AG09309 (cell line): ENCODE data around the gene TRIM38.

ENCODE experiments used
- DNase-seq: peaks from one replicate; pipeline ENCODE4 v3.0.0-alpha.2; 2010; ENCODE audit warnings: low read depth
- H3K4me3 ChIP-seq: 2 replicates; pipeline ENCODE4 v1.5.1; 2011; ENCODE audit warnings: mild to moderate bottlenecking, low read depth, low read length, moderate library complexity; ENCODE audit not compliant: control insufficient read depth
- TF ChIP-seq, protein P1 (sequence below): IDR thresholded peaks from 2 replicates; pipeline ENCODE4 v1.5.1; 2011; ENCODE audit warnings: mild to moderate bottlenecking, low read depth, low read length, inconsistent platforms; ENCODE audit not compliant: insufficient read depth, control insufficient read depth; ENCODE audit errors: missing control alignments

Gene TRIM38

DNA sequence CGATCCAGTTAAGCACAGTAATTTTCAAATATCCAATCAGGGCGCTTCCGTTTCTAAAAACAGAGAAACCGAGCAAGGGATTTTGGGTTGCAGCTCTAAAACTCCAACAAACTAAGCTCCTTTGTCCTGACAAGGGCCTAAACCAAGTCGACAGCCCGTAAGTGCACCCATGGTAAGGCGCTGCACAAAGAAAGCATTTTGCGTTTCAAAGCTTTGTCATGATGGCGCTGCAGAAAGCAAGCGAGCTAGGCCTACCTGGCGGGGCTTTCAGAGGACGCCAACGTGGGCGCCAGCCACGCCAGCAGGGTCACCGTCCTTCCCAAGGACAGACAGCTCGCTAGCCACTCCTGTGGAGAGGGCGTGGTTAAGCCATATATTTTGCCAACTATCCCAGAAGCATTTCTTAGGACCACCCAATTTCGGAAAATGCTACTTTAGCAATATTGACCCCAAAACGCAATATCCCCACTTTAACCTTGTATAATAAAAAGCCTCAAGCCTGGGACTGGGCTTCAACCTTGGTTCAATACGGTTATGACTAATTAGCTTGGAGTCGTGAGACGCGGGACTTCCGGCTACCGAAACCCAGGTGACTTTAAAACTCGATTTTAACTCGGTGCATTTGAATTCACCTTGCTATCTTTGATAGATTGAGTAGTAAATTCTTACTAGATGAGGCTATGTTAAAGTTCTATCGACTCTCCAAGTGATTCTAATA lies 53.8 kb downstream of the TRIM38 start:
- no peak for DNase-seq
- no peak overlapping the region for H3K4me3 ChIP-seq
- TF ChIP-seq, protein P1, sequence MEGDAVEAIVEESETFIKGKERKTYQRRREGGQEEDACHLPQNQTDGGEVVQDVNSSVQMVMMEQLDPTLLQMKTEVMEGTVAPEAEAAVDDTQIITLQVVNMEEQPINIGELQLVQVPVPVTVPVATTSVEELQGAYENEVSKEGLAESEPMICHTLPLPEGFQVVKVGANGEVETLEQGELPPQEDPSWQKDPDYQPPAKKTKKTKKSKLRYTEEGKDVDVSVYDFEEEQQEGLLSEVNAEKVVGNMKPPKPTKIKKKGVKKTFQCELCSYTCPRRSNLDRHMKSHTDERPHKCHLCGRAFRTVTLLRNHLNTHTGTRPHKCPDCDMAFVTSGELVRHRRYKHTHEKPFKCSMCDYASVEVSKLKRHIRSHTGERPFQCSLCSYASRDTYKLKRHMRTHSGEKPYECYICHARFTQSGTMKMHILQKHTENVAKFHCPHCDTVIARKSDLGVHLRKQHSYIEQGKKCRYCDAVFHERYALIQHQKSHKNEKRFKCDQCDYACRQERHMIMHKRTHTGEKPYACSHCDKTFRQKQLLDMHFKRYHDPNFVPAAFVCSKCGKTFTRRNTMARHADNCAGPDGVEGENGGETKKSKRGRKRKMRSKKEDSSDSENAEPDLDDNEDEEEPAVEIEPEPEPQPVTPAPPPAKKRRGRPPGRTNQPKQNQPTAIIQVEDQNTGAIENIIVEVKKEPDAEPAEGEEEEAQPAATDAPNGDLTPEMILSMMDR = no peak

DNA sequence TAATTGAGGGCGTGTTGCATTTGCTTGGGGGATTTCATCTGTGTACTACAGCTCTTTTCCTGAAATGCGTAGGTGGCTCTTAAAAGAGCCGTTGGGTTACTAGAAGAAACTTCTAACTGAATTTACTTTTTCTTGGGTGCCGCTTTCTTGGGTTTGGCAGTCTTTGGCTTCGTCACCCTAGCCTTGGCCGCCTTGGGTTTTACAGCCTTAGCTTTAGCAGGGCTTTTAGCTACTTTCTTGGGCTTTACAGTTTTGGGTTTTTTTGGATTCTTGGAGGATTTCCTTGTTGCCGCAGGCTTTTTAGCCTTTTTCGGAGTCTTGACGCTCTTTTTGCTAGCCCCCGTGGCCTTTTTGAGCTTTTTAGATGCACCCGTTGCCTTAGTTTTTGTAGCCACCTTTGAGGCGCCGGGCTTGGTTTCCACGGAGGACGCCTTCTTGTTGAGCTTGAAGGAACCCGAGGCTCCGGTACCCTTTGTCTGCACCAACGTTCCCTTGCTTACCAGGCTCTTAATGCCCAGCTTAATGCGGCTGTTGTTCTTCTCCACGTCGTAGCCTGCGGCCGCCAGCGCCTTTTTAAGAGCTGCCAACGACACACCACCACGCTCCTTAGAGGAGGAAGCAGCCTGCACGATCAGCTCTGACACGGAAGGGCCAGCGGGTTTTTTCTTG lies 54.5 kb downstream of the TRIM38 start:
- TF ChIP-seq, protein P1 = no peak
- H3K4me3 ChIP-seq = peak overlapping the region; percentile 36
- DNase-seq = no peak

DNA sequence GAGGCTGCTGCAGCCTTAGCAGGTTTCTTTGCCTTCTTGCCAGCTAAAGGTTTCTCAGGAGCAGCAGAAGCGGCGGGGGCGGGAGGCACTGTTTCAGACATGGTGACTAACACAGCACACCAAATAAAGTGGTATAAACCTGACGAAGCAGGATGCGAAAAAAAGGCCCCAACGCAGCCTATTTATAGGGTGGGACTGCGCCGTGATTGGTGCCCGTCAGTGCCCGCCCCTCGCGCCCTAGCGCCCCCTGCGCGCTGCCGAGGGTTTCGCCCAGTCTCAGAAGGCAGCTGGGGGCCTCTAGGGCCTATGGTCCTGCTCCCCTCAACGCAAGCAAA lies 55.0 kb downstream of the TRIM38 start:
- H3K4me3 ChIP-seq = peak overlapping the region; percentile 36
- DNase-seq = no peak
- TF ChIP-seq, protein P1 = peak; percentile 65

DNA sequence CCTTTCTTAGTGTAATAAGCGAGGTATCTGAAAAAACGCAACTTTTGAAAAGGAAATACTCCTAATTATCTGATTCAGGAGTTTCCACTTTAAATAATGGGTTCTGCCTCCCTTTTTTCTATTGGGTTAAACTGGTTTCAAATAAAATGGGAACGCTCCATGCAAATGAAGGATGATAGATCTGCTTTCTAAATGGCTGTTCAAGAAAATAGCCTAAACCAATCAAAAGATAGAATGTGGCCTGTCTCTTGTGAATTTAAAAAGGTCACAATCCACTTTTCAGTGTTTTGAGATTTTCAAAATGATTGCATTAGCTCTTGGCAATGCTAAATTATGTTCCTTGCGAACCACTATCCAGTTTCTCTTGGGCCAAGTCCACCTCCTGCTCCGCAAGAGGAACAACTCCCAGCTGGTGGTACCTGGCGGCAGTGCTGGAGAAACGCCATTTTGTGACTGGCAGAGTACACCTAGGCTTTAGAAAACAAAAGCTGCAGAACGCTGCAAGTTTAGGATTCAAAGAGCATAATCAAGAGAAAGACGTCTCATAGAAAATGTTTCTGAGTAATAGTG lies 56.7 kb downstream of the TRIM38 start:
- no peak for DNase-seq
- TF ChIP-seq, protein P1 = no peak
- no peak overlapping the region for H3K4me3 ChIP-seq

DNA sequence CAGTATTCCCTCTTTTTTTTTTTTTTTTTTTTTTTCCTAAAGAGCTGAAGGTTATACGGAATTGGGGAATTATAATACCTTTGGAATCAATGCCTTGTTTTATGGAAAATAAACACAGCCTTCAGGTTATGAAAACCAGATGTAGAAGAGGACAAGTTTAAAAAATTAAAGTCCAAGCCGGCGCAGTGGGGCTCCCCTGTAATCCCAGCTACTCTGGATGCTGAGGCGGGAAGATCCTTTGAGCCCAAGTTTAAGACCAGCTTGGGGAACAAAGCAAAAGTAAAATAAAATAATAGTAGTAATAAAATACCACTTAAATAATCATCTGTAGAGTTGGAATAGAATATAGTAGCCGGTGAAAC lies 57.3 kb downstream of the TRIM38 start:
- H3K4me3 ChIP-seq = peak overlapping the region; percentile 15; the same call in 1 of the 2 replicates
- DNase-seq = no peak
- TF ChIP-seq, protein P1 = no peak

DNA sequence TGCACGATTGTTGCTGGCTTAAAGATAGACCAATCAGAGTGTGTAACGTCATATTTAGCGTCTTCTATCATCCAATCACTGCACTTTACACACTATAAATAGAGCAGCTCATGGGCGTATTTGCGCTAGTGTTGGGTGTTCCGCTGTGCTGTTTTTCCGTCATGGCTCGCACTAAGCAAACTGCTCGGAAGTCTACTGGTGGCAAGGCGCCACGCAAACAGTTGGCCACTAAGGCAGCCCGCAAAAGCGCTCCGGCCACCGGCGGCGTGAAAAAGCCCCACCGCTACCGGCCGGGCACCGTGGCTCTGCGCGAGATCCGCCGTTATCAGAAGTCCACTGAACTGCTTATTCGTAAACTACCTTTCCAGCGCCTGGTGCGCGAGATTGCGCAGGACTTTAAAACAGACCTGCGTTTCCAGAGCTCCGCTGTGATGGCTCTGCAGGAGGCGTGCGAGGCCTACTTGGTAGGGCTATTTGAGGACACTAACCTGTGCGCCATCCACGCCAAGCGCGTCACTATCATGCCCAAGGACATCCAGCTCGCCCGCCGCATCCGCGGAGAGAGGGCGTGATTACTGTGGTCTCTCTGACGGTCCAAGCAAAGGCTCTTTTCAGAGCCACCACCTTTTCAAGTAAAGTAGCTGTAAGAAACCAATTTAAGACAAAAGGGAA lies 57.9 kb downstream of the TRIM38 start:
- H3K4me3 ChIP-seq = peak overlapping the region; percentile 67
- TF ChIP-seq, protein P1 = no peak
- peak; percentile 87 for DNase-seq
